Ishikawa (cell line): Measurements from ENCODE around the gene DHRS1.

ENCODE experiments used
- CEBPB ChIP-seq: IDR thresholded peaks from 2 replicates; pipeline ENCODE4 v1.6.1; 2012
- CREB1 ChIP-seq: IDR thresholded peaks from 2 replicates; pipeline ENCODE4 v1.6.1; 2012; ENCODE audit warnings: low read depth
- EP300 ChIP-seq: IDR thresholded peaks from 2 replicates; pipeline ENCODE4 v1.6.1; 2012; ENCODE audit warnings: borderline replicate concordance
- MAX ChIP-seq: IDR thresholded peaks from 2 replicates; pipeline ENCODE4 v1.6.1; 2012
- RAD21 ChIP-seq: IDR thresholded peaks from 2 replicates; pipeline ENCODE4 v1.6.1; 2012; ENCODE audit warnings: low read depth
- REST ChIP-seq: IDR thresholded peaks from 2 replicates; pipeline ENCODE4 v1.6.1; 2012; ENCODE audit warnings: low read depth, mild to moderate bottlenecking
- TAF1 ChIP-seq: IDR thresholded peaks from 2 replicates; pipeline ENCODE4 v1.6.1; 2012; ENCODE audit warnings: low read depth, mild to moderate bottlenecking
- TEAD4 ChIP-seq: IDR thresholded peaks from 2 replicates; pipeline ENCODE4 v1.6.1; 2012
- YY1 ChIP-seq: IDR thresholded peaks from 2 replicates; pipeline ENCODE4 v1.6.1; 2012; ENCODE audit warnings: low read depth

- TF ChIP-seq TEAD4: no peak
- no peak for TF ChIP-seq REST
- no peak for TF ChIP-seq EP300
- no peak for TF ChIP-seq RAD21
- no peak for TF ChIP-seq MAX
- TF ChIP-seq YY1: no peak
- TF ChIP-seq CEBPB: no peak
- TF ChIP-seq CREB1: no peak
- no peak for TF ChIP-seq TAF1
These were observed 41.5 kb downstream of the DHRS1 start for GRCh38 chr14:24258119-24258518.
